Neuronal stem cell (in vitro differentiated cells): ENCODE measurements around the gene TRMO. TPM values are rescaled to one million over a fixed set of nuclear protein-coding genes. Genes with fewer than 3 reads are reported as not detected.

Source experiments
- small RNA-seq: library from polyadenylated mRNA; stranded (forward); fragments of <200 nt; extraction: miRNeasy Mini kit (QIAGEN cat#:217004); gene quantifications from one replicate; pipeline ENCODE3, GENCODE V24; 2013; ENCODE audit not compliant: insufficient read depth

The TRMO gene

Small RNA genes within 50 kb of the gene (small RNA-seq; reads per million reads assigned to genes)
- not detected for gene RF00019
